GM21529 (cell line): ENCODE measurements around the gene GTF3C5.

Experiments
- ATAC-seq: cut with Tn5 transposase; IDR thresholded peaks from one replicate; pipeline ENCODE4 v1.9.1; 2021; ENCODE audit not compliant: unreplicated experiment

Gene GTF3C5

GRCh38 chr9:133104718-133105460, 74.1 kb downstream of the GTF3C5 start:
- ATAC-seq, result no peak

- ATAC-seq, result no peak
Measured at GRCh38 chr9:133105461-133105770, 74.6 kb downstream of the GTF3C5 start.

GRCh38 chr9:133106511-133107244, 75.9 kb downstream of the GTF3C5 start:
- ATAC-seq, result no peak

GRCh38 chr9:133107245-133107722, 76.5 kb downstream of the GTF3C5 start:
- ATAC-seq, result no peak
